SK-N-SH treated with all-trans-retinoic acid at 6 μM for 48 hours (cell line): ENCODE data around the gene CDKN3.

ENCODE experiments used
- ATAC-seq: fragments of 200-7000 bp; cut with Tn5 transposase; 3 replicates; pipeline ENCODE4 v1.9.1; 2020; ENCODE audit warnings: mild to moderate bottlenecking, moderate library complexity
- ARNTL ChIP-seq: fragments of 450-650 bp; formaldehyde crosslinking; IDR thresholded peaks from 2 replicates; pipeline ENCODE4 v1.5.0; 2020; ENCODE audit warnings: low read depth, mild to moderate bottlenecking, moderate library complexity, borderline replicate concordance
- BACH2 ChIP-seq: fragments of 250-450 bp; sonication (Bioruptor Pico); IDR thresholded peaks from 2 replicates; pipeline ENCODE4 v1.9.0; 2021; ENCODE audit warnings: mild to moderate bottlenecking, borderline replicate concordance
- CREB5 ChIP-seq: fragments of 250-450 bp; sonication (Bioruptor Pico); IDR thresholded peaks from 2 replicates; pipeline ENCODE4 v1.5.1; 2020; ENCODE audit warnings: low read depth, mild to moderate bottlenecking, moderate library complexity
- CSDC2 ChIP-seq: fragments of 250-450 bp; sonication (Bioruptor Pico); IDR thresholded peaks from 2 replicates; pipeline ENCODE4 v1.5.0; 2020; ENCODE audit warnings: mild to moderate bottlenecking, moderate library complexity
- ESRRG ChIP-seq: fragments of 250-450 bp; sonication (Bioruptor Pico); IDR thresholded peaks from 2 replicates; pipeline ENCODE4 v1.6.1; 2021; ENCODE audit warnings: mild to moderate bottlenecking
- GLIS3 ChIP-seq: fragments of 250-450 bp; sonication (Bioruptor Pico); IDR thresholded peaks from 2 replicates; pipeline ENCODE4 v1.5.0; 2020; ENCODE audit warnings: mild to moderate bottlenecking, moderate library complexity
- ISL1 ChIP-seq: fragments of 250-450 bp; sonication (Bioruptor Pico); IDR thresholded peaks from 2 replicates; pipeline ENCODE4 v2.1.2; 2022; ENCODE audit warnings: mild to moderate bottlenecking, moderate library complexity
- OSR1 ChIP-seq: fragments of 250-450 bp; sonication (Bioruptor Pico); IDR thresholded peaks from 2 replicates; pipeline ENCODE4 v1.8.0; 2022; ENCODE audit warnings: moderate library complexity, mild to moderate bottlenecking, inconsistent platforms
- PATZ1 ChIP-seq: fragments of 250-450 bp; sonication (Bioruptor Pico); IDR thresholded peaks from 2 replicates; pipeline ENCODE4 v1.8.0; 2020; ENCODE audit warnings: mild to moderate bottlenecking, moderate library complexity, borderline replicate concordance
- PPARA ChIP-seq: fragments of 250-450 bp; sonication (Bioruptor Pico); IDR thresholded peaks from 2 replicates; pipeline ENCODE4 v1.5.0; 2020; ENCODE audit warnings: mild to moderate bottlenecking, borderline replicate concordance
- SNAI2 ChIP-seq: fragments of 250-450 bp; sonication (Bioruptor Pico); IDR thresholded peaks from 2 replicates; pipeline ENCODE4 v1.5.0; 2020; ENCODE audit warnings: mild to moderate bottlenecking, moderate library complexity
- TCF4 ChIP-seq: fragments of 250-450 bp; sonication (Bioruptor Pico); IDR thresholded peaks from 2 replicates; pipeline ENCODE4 v1.8.0; 2021; ENCODE audit warnings: mild to moderate bottlenecking, moderate library complexity, borderline replicate concordance
- TOX ChIP-seq: fragments of 250-450 bp; sonication (Bioruptor Pico); IDR thresholded peaks from 2 replicates; pipeline ENCODE4 v1.8.0; 2021; ENCODE audit warnings: mild to moderate bottlenecking, moderate library complexity, borderline replicate concordance
- TSHZ2 ChIP-seq: fragments of 250-450 bp; sonication (Bioruptor Pico); IDR thresholded peaks from 2 replicates; pipeline ENCODE4 v1.5.0; 2020; ENCODE audit warnings: mild to moderate bottlenecking, moderate library complexity
- ZC3H10 ChIP-seq: fragments of 250-450 bp; sonication (Bioruptor Pico); IDR thresholded peaks from 2 replicates; pipeline ENCODE4 v1.5.1; 2021; ENCODE audit warnings: mild to moderate bottlenecking, moderate library complexity
- ZFP3 ChIP-seq: fragments of 250-450 bp; sonication (Bioruptor Pico); IDR thresholded peaks from 2 replicates; pipeline ENCODE4 v1.5.0; 2020; ENCODE audit warnings: mild to moderate bottlenecking, moderate library complexity
- ZFP30 ChIP-seq: fragments of 450-650 bp; formaldehyde crosslinking; IDR thresholded peaks from 2 replicates; pipeline ENCODE4 v1.5.0; 2022; ENCODE audit warnings: mild to moderate bottlenecking, moderate library complexity
- ZNF565 ChIP-seq: fragments of 450-650 bp; formaldehyde crosslinking; conservative IDR thresholded peaks from 2 replicates; pipeline ENCODE4 v1.5.0; 2020; ENCODE audit warnings: low read depth, mild to moderate bottlenecking, moderate library complexity
- TF ChIP-seq, protein P1 (sequence below): fragments of 250-450 bp; sonication (Bioruptor Pico); IDR thresholded peaks from 2 replicates; pipeline ENCODE4 v1.5.1; 2021; ENCODE audit warnings: mild to moderate bottlenecking, moderate library complexity
- TF ChIP-seq, protein P2 (sequence below): fragments of 250-450 bp; sonication (Bioruptor Pico); IDR thresholded peaks from 2 replicates; pipeline ENCODE4 v1.8.0; 2021; ENCODE audit warnings: low read depth, mild to moderate bottlenecking, moderate library complexity, borderline replicate concordance

Gene CDKN3

DNA sequence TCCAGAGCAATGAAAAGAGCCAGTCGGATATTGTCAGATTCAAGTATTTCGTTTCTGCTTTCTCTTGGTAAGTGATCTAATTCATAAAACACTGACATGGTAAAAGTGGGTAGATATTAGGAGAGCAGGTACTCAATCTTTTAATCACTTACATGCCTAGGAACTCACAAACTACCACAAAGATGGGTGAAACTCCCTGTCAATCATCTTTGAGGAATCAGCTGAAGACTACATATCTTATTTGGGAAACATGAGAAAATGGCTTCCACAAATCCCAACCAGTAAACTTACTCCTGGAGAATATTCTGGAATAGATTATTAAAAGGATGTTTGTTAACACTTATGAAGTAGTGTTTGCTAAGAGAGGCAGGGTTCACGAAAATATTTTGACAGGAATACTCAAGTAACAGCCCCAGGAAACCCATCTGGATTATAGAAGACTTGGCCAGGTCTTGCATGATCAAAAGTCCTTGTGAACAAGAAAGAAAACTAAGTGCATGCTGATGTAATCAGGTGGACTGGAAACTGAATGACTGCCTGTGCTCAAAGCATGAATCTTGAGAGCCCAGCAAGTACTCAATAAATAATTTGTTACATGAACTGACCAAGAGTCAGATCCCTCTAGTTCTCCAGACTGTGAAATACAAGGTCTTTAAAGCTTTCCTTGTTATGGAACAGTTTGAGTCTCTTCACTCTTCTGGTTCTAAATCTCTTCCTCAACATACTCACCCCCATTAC is 28.9 kb downstream of the CDKN3 start:
- TF ChIP-seq BACH2 (CRISPR knock-in tag), result no peak
- no peak for ATAC-seq

GRCh38 chr14:54427871-54428270 is 31.1 kb downstream of the CDKN3 start:
- TF ChIP-seq GLIS3 (no peak), CSDC2 (CRISPR knock-in tag) (no peak), TCF4 (CRISPR knock-in tag) (no peak), ARNTL (CRISPR knock-in tag) (no peak), SNAI2 (CRISPR knock-in tag) (no peak), OSR1 (no peak), ZFP30 (no peak), ZNF565 (CRISPR knock-in tag) (no peak), ZFP3 (no peak), CREB5 (CRISPR knock-in tag) (no peak), BACH2 (CRISPR knock-in tag) (no peak), PATZ1 (CRISPR knock-in tag) (no peak), TOX (no peak), ISL1 (CRISPR knock-in tag) (no peak), ZC3H10 (CRISPR knock-in tag) (no peak)
- TF ChIP-seq, protein P1, sequence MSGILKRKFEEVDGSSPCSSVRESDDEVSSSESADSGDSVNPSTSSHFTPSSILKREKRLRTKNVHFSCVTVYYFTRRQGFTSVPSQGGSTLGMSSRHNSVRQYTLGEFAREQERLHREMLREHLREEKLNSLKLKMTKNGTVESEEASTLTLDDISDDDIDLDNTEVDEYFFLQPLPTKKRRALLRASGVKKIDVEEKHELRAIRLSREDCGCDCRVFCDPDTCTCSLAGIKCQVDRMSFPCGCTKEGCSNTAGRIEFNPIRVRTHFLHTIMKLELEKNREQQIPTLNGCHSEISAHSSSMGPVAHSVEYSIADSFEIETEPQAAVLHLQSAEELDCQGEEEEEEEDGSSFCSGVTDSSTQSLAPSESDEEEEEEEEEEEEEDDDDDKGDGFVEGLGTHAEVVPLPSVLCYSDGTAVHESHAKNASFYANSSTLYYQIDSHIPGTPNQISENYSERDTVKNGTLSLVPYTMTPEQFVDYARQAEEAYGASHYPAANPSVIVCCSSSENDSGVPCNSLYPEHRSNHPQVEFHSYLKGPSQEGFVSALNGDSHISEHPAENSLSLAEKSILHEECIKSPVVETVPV (CRISPR knock-in tag), result no peak
- no peak for ATAC-seq

DNA sequence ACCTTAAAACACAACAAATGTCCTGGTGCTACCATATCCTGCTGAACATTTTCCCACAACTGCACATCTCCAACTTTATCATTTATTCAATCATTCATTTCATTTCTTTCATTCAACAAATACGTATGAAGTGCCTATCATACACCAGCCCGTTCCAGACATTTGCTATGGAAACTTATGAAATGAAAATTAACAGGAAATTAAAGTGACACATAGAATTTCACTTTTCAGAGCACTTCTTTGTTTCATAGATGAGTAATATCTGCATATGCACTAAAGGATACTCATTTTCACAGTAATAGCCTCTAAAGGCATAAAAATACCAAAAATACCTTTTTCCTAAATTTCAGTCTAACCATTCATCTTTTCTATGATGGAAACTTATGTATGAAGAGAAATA is 31.7 kb downstream of the CDKN3 start:
- no peak for ATAC-seq
- no peak for TF ChIP-seq ISL1 (CRISPR knock-in tag)
- no peak for TF ChIP-seq TSHZ2 (CRISPR knock-in tag)
- TF ChIP-seq, protein P2, sequence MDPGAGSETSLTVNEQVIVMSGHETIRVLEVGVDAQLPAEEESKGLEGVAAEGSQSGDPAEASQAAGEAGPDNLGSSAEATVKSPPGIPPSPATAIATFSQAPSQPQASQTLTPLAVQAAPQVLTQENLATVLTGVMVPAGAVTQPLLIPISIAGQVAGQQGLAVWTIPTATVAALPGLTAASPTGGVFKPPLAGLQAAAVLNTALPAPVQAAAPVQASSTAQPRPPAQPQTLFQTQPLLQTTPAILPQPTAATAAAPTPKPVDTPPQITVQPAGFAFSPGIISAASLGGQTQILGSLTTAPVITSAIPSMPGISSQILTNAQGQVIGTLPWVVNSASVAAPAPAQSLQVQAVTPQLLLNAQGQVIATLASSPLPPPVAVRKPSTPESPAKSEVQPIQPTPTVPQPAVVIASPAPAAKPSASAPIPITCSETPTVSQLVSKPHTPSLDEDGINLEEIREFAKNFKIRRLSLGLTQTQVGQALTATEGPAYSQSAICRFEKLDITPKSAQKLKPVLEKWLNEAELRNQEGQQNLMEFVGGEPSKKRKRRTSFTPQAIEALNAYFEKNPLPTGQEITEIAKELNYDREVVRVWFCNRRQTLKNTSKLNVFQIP (CRISPR knock-in tag), result no peak
- TF ChIP-seq PPARA (CRISPR knock-in tag), result no peak
- TF ChIP-seq ZNF565 (CRISPR knock-in tag), result no peak
- TF ChIP-seq ESRRG, result no peak
- no peak for TF ChIP-seq ZFP3
- TF ChIP-seq CREB5 (CRISPR knock-in tag), result no peak
